MM.1S (cell line): ENCODE data around the gene QPCT.

Experiments used
- DNase-seq: peaks from one replicate; pipeline ENCODE4 v3.0.0-alpha.2; 2015
- H2AFZ ChIP-seq: fragments of 300-600 bp; sonication (generic); 2 replicates; pipeline ENCODE4 v1.6.0; 2016; ENCODE audit warnings: antibody characterized with exemption, low read length
- H3F3A ChIP-seq: fragments of 300-600 bp; sonication (generic); 2 replicates; pipeline ENCODE4 v1.6.1; 2016; ENCODE audit warnings: mild to moderate bottlenecking, antibody characterized with exemption, low read length, moderate library complexity, mixed read lengths; ENCODE audit not compliant: insufficient read depth
- H3K27ac ChIP-seq: fragments of 300-600 bp; sonication (generic); 2 replicates; pipeline ENCODE4 v1.5.1; 2016; ENCODE audit warnings: mild to moderate bottlenecking, low read length
- H3K27me3 ChIP-seq: fragments of 300-600 bp; sonication (generic); replicated peaks from 2 replicates; pipeline ENCODE4 v1.6.0; 2016; ENCODE audit warnings: low read length; ENCODE audit not compliant: insufficient read depth
- H3K36me3 ChIP-seq: fragments of 300-600 bp; sonication (generic); replicated peaks from 2 replicates; pipeline ENCODE4 v1.6.1; 2016; ENCODE audit warnings: mild to moderate bottlenecking, low read length, mixed read lengths; ENCODE audit not compliant: insufficient read depth
- H3K4me1 ChIP-seq: fragments of 300-600 bp; sonication (generic); 2 replicates; pipeline ENCODE4 v1.6.1; 2016; ENCODE audit warnings: low read length, mixed read lengths
- H3K4me2 ChIP-seq: fragments of 300-600 bp; sonication (generic); 2 replicates; pipeline ENCODE4 v1.6.0; 2016; ENCODE audit warnings: low read depth, low read length
- H3K4me3 ChIP-seq: fragments of 300-600 bp; sonication (generic); 2 replicates; pipeline ENCODE4 v1.5.1; 2016; ENCODE audit warnings: low read length, mixed read lengths
- H3K79me2 ChIP-seq: fragments of 300-600 bp; sonication (generic); 2 replicates; pipeline ENCODE4 v1.6.1; 2016; ENCODE audit warnings: mixed run types, low read length, mixed read lengths
- H3K9ac ChIP-seq: fragments of 300-600 bp; sonication (generic); 2 replicates; pipeline ENCODE4 v1.6.1; 2016; ENCODE audit warnings: low read length, mixed read lengths
- H3K9me2 ChIP-seq: fragments of 300-600 bp; sonication (generic); replicated peaks from 2 replicates; pipeline ENCODE4 v1.6.1; 2016; ENCODE audit warnings: mild to moderate bottlenecking, low read length, mixed read lengths; ENCODE audit not compliant: insufficient read depth
- H3K9me3 ChIP-seq: fragments of 300-600 bp; sonication (generic); replicated peaks from 2 replicates; pipeline ENCODE4 v1.6.1; 2016; ENCODE audit warnings: mild to moderate bottlenecking, low read length, mixed read lengths; ENCODE audit not compliant: insufficient read depth
- H4K20me1 ChIP-seq: fragments of 300-600 bp; sonication (generic); 2 replicates; pipeline ENCODE4 v1.6.1; 2016; ENCODE audit warnings: mild to moderate bottlenecking, low read length, moderate library complexity, mixed read lengths; ENCODE audit not compliant: insufficient read depth
- CTCF ChIP-seq: fragments of 300-600 bp; sonication (generic); IDR thresholded peaks from 2 replicates; pipeline ENCODE4 v1.5.1; 2016; ENCODE audit warnings: antibody characterized with exemption, low read length, mixed read lengths
- EZH2 ChIP-seq: fragments of 300-600 bp; sonication (generic); optimal IDR thresholded peaks from 2 replicates; pipeline ENCODE3; 2017; ENCODE audit warnings: low read depth, mild to moderate bottlenecking, antibody characterized with exemption, low read length, mixed read lengths
- EZH2phosphoT487 ChIP-seq: fragments of 300-600 bp; sonication (generic); IDR thresholded peaks from 2 replicates; pipeline ENCODE4 v1.6.1; 2018; ENCODE audit warnings: antibody characterized with exemption, low read length

Gene QPCT

GRCh38 chr2:37370666-37371065 lies 26.2 kb downstream of the QPCT start:
- H3K27me3 ChIP-seq: no peaks in the 10 kb centered on the region
- H3F3A ChIP-seq: peaks cover 30% of the 10 kb centered on the region
- no peak overlapping the region for H3K9ac ChIP-seq
- no peaks in the 10 kb centered on the region for H3K9me3 ChIP-seq
- H3K27ac ChIP-seq: no peak overlapping the region
- no peaks in the 10 kb centered on the region for H3K9me2 ChIP-seq
- no peak overlapping the region for H3K4me2 ChIP-seq
- peaks cover 64% of the 10 kb centered on the region for H3K4me1 ChIP-seq
- DNase-seq: no peak
- no peak for TF ChIP-seq EZH2phosphoT487
- TF ChIP-seq CTCF: no peak
- TF ChIP-seq EZH2: no peak
- peaks cover 97% of the 10 kb centered on the region for H3K79me2 ChIP-seq
- no peaks in the 10 kb centered on the region for H4K20me1 ChIP-seq
- no peak overlapping the region for H2AFZ ChIP-seq
- H3K36me3 ChIP-seq: peaks cover 9% of the 10 kb centered on the region; the same call in 1 of the 2 replicates
- H3K4me3 ChIP-seq: no peak overlapping the region

DNA sequence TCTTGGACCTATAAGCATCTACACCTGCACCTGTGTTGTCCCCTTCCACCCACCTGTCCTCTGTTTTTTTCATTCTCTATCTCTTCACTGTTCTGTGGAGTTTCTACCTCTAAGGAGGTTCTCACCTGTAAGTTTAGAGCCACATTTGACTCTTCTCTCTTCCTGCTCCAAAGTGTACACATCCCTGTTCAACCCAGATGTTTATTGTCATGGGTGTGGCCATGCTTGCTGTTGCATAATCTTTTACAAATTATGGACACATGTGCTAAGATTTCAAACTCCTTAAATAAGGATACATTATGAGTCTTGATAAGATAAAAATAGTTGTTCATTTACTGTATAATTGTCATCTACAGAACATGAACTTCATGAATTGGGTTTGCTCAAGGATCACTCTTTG lies 27.6 kb downstream of the QPCT start:
- Histone ChIP-seq H3K36me3 (peaks cover 9% of the 10 kb centered on the region; the same call in 1 of the 2 replicates), H3F3A (peaks cover 41% of the 10 kb centered on the region), H3K4me3 (no peak overlapping the region), H3K79me2 (peaks cover 85% of the 10 kb centered on the region), H3K9ac (no peak overlapping the region), H4K20me1 (no peaks in the 10 kb centered on the region), H3K4me2 (no peak overlapping the region), H3K27me3 (no peaks in the 10 kb centered on the region), H3K9me3 (no peaks in the 10 kb centered on the region), H3K27ac (peak overlapping the region; percentile 36; the same call in 1 of the 2 replicates), H2AFZ (no peak overlapping the region), H3K9me2 (no peaks in the 10 kb centered on the region), H3K4me1 (peaks cover 60% of the 10 kb centered on the region)
- DNase-seq: no peak
- no peak for TF ChIP-seq EZH2
- TF ChIP-seq EZH2phosphoT487: no peak
- no peak for TF ChIP-seq CTCF

GRCh38 chr2:37375741-37376288 lies 31.4 kb downstream of the QPCT start:
- Histone ChIP-seq H3K36me3 (no peaks in the 10 kb centered on the region; the same call in 1 of the 2 replicates), H2AFZ (no peak overlapping the region), H3K27me3 (no peaks in the 10 kb centered on the region), H3K27ac (peak overlapping the region; percentile 98), H4K20me1 (no peaks in the 10 kb centered on the region), H3K79me2 (peaks cover 73% of the 10 kb centered on the region), H3K9me2 (no peaks in the 10 kb centered on the region), H3K9me3 (no peaks in the 10 kb centered on the region), H3K4me1 (peaks cover 79% of the 10 kb centered on the region), H3K4me2 (peak overlapping the region; percentile 96), H3F3A (peaks cover 55% of the 10 kb centered on the region), H3K4me3 (peak overlapping the region; percentile 57), H3K9ac (peak overlapping the region; percentile 98)
- DNase-seq: no peak
- TF ChIP-seq EZH2 (no peak), EZH2phosphoT487 (no peak)

GRCh38 chr2:37376421-37377186 lies 32.2 kb downstream of the QPCT start:
- DNase-seq: peak; percentile 98
- no peaks in the 10 kb centered on the region for H3K27me3 ChIP-seq
- H3K4me1 ChIP-seq: peaks cover 72% of the 10 kb centered on the region
- peak overlapping the region; percentile 98 for H3K27ac ChIP-seq
- TF ChIP-seq EZH2: no peak
- TF ChIP-seq CTCF: no peak
- TF ChIP-seq EZH2phosphoT487: no peak
- H3K36me3 ChIP-seq: no peaks in the 10 kb centered on the region; the same call in 1 of the 2 replicates
- H3K4me3 ChIP-seq: peak overlapping the region; percentile 42
- H3K79me2 ChIP-seq: peaks cover 65% of the 10 kb centered on the region
- no peaks in the 10 kb centered on the region for H4K20me1 ChIP-seq
- peaks cover 51% of the 10 kb centered on the region for H3F3A ChIP-seq
- no peaks in the 10 kb centered on the region for H3K9me3 ChIP-seq
- H2AFZ ChIP-seq: no peak overlapping the region
- no peaks in the 10 kb centered on the region for H3K9me2 ChIP-seq
- peak overlapping the region; percentile 96 for H3K4me2 ChIP-seq
- peak overlapping the region; percentile 98 for H3K9ac ChIP-seq
